Activated T-cell treated with anti-CD3 and anti-CD28 coated beads, Interleukin-2, amount 50 U/mL, for 72 hours (primary cell): Measurements from ENCODE around the gene AMER3. TPM values are rescaled to one million over a fixed set of nuclear protein-coding genes. Genes with fewer than 3 reads are reported as not detected.
"Not testable (repeated sequence)": the region's sequence is repeated elsewhere in the genome, so short reads cannot be mapped to it uniquely, and the experiment has no call there.

Experiments used
- ATAC-seq, 2 donors: fragments of 150-1000 bp; cut with Tn5 transposase; replicated peaks in 1 of 2; 2 replicates each; pipeline ENCODE4 v1.10.0; 2021; ENCODE audit warnings: moderate library complexity in 2 of 2, mild to moderate bottlenecking in 1 of 2
- DNase-seq, 2 donors: peaks; one replicate each; pipeline ENCODE4 v3.0.0; 2021 to 2022; ENCODE audit warnings: mixed read lengths in 1 of 2
- H3K27ac Mint-ChIP-seq: one replicate; pipeline ENCODE4 v1.8.0; 2022; ENCODE audit warnings: mild to moderate bottlenecking, moderate library complexity, mixed read lengths
- H3K27me3 Mint-ChIP-seq: one replicate; pipeline ENCODE4 v1.8.0; 2022; ENCODE audit warnings: low read depth, mixed read lengths
- H3K36me3 Mint-ChIP-seq, 2 donors: one replicate each; pipeline ENCODE4 v1.8.0; 2022; ENCODE audit warnings: mixed read lengths in 2 of 2, mild to moderate bottlenecking in 1 of 2; ENCODE audit not compliant: insufficient read depth in 2 of 2
- H3K4me1 Mint-ChIP-seq: one replicate; pipeline ENCODE4 v1.8.0; 2022; ENCODE audit warnings: low read depth, mixed read lengths
- H3K4me3 Mint-ChIP-seq, 2 donors: one replicate each; pipeline ENCODE4 v1.8.0; 2022; ENCODE audit warnings: mild to moderate bottlenecking in 2 of 2, mixed read lengths in 2 of 2, moderate library complexity in 2 of 2
- H3K9me3 Mint-ChIP-seq, 2 donors: one replicate each; pipeline ENCODE4 v1.8.0; 2022; ENCODE audit warnings: mixed read lengths in 2 of 2
- total RNA-seq, 2 donors: library from RNA; stranded (reverse); gene quantifications; one replicate each; pipeline ENCODE4 v1.2.3, GENCODE V29; 2022

The AMER3 gene
- total RNA-seq, 2 donors from 2014 or later = not detected

DNA sequence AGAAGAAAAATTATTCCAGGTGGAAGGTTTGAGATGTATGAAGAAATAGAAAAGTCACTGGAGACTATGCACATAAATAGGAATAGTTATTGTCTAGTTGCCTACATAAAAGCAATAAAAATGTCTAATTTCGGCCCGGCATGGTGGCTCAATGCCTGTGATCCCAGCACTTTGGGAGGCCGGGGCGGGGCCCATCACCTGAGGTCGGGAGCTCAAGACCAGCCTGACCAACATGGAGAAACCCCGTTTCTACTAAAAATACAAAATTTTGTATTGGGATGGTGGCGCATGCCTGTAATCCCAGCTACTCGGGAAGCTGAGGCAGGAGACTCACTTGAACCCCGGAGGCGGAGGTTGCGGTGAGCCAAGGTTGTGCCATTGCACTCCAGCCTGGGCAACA lies 23.1 kb upstream of the AMER3 start:
- H3K27me3 Mint-ChIP-seq = peaks cover 35% of the 10 kb centered on the region
- not testable (repeated sequence) for H3K4me1 Mint-ChIP-seq, DNase-seq, H3K36me3 Mint-ChIP-seq, H3K27ac Mint-ChIP-seq, H3K4me3 Mint-ChIP-seq, ATAC-seq, H3K9me3 Mint-ChIP-seq

GRCh38 chr2:130735200-130735599 lies 20.1 kb upstream of the AMER3 start:
- no peak for ATAC-seq
- Mint-ChIP-seq H3K4me1 (no peaks in the 10 kb centered on the region), H3K9me3 (peaks cover 2 to 5% of the 10 kb centered on the region in 2 donors), H3K27me3 (peaks cover 23% of the 10 kb centered on the region), H3K27ac (no peak overlapping the region), H3K4me3 (no peak overlapping the region), H3K36me3 (no peaks in the 10 kb centered on the region)
- no peak for DNase-seq

DNA sequence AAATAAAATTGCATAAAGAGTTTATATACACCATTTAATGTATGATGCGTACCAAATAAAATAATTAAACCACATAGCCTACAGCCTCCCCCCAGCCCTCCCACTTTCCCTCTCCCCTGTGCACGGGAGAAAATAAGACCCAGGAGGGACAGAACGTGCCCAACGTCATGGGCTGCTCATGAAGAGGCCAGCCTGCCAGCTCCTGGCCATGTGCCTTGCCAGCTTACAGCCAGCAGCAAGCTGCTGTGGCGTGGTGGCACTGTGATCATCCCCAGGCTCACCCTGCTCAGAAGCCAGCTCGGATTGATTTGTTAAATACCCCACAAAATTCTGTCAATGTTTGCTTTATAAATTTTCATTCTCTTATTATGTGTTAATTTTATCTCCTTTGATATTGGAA lies 18.9 kb upstream of the AMER3 start:
- Mint-ChIP-seq H3K9me3 (peaks cover 2 to 5% of the 10 kb centered on the region in 2 donors), H3K27ac (no peak overlapping the region), H3K4me3 (no peak overlapping the region), H3K4me1 (no peaks in the 10 kb centered on the region), H3K36me3 (no peaks in the 10 kb centered on the region), H3K27me3 (peaks cover 16% of the 10 kb centered on the region)
- DNase-seq (no peak), ATAC-seq (no peak)

- H3K36me3 Mint-ChIP-seq = no peaks in the 10 kb centered on the region
- no peak for DNase-seq
- H3K27ac Mint-ChIP-seq = no peak overlapping the region
- peaks cover 22% of the 10 kb centered on the region for H3K27me3 Mint-ChIP-seq
- no peak for ATAC-seq
- H3K4me1 Mint-ChIP-seq = no peaks in the 10 kb centered on the region
- H3K4me3 Mint-ChIP-seq = no peak overlapping the region
- peaks cover 2 to 5% of the 10 kb centered on the region in 2 donors for H3K9me3 Mint-ChIP-seq
These were observed 17.7 kb upstream of the AMER3 start for GRCh38 chr2:130737592-130737991.

- H3K27ac Mint-ChIP-seq = no peak overlapping the region
- peaks cover 19% of the 10 kb centered on the region for H3K27me3 Mint-ChIP-seq
- ATAC-seq (no peak), DNase-seq (no peak)
- no peaks in the 10 kb centered on the region for H3K4me1 Mint-ChIP-seq
- H3K4me3 Mint-ChIP-seq = no peak overlapping the region
- H3K36me3 Mint-ChIP-seq = no peaks in the 10 kb centered on the region
- no peaks in the 10 kb centered on the region for H3K9me3 Mint-ChIP-seq
These were observed 14.7 kb upstream of the AMER3 start for GRCh38 chr2:130740671-130741070.

GRCh38 chr2:130743278-130743677 lies 12.1 kb upstream of the AMER3 start:
- H3K4me1 Mint-ChIP-seq = no peaks in the 10 kb centered on the region
- H3K4me3 Mint-ChIP-seq = no peak overlapping the region
- DNase-seq = no peak
- no peak overlapping the region for H3K27ac Mint-ChIP-seq
- peaks cover 25% of the 10 kb centered on the region for H3K27me3 Mint-ChIP-seq
- H3K9me3 Mint-ChIP-seq = no peaks in the 10 kb centered on the region
- ATAC-seq = no peak
- H3K36me3 Mint-ChIP-seq = no peaks in the 10 kb centered on the region

GRCh38 chr2:130744287-130745117 lies 10.8 kb upstream of the AMER3 start:
- H3K27me3 Mint-ChIP-seq = peaks cover 25% of the 10 kb centered on the region
- no peak overlapping the region for H3K27ac Mint-ChIP-seq
- no peaks in the 10 kb centered on the region for H3K36me3 Mint-ChIP-seq
- H3K9me3 Mint-ChIP-seq = no peaks in the 10 kb centered on the region
- H3K4me1 Mint-ChIP-seq = no peaks in the 10 kb centered on the region
- no peak overlapping the region for H3K4me3 Mint-ChIP-seq
- DNase-seq (no peak), ATAC-seq (no peak)

GRCh38 chr2:130749078-130749477 lies 6.3 kb upstream of the AMER3 start:
- DNase-seq = no peak
- no peak overlapping the region for H3K4me3 Mint-ChIP-seq
- no peak overlapping the region for H3K27ac Mint-ChIP-seq
- H3K27me3 Mint-ChIP-seq = peaks cover 33% of the 10 kb centered on the region
- no peaks in the 10 kb centered on the region for H3K36me3 Mint-ChIP-seq
- no peaks in the 10 kb centered on the region for H3K9me3 Mint-ChIP-seq
- H3K4me1 Mint-ChIP-seq = no peaks in the 10 kb centered on the region
- no peak for ATAC-seq

GRCh38 chr2:130749641-130750040 lies 5.7 kb upstream of the AMER3 start:
- Mint-ChIP-seq H3K27me3 (peaks cover 34% of the 10 kb centered on the region), H3K9me3 (no peaks in the 10 kb centered on the region), H3K36me3 (no peaks in the 10 kb centered on the region), H3K27ac (no peak overlapping the region), H3K4me3 (no peak overlapping the region), H3K4me1 (no peaks in the 10 kb centered on the region)
- DNase-seq = no peak
- ATAC-seq = no peak

DNA sequence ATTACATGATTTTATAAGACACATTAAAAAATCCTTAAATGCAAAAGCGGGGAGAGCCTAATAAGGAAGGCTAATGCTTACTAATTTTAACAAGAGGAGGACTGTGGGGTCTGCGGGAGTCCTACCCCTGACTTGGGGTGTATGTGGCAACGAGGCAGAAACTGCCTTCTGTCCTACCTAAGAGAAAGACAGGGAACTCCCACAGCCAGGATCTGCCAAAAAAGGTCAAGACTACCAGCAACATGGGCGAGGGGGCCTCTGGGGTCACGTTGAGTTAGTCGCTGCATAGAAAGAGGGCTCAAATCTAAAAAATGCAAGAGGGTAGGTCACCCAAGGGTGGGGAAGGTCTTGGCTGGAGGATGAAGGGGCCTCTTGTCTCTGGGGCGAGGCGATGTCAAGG lies 529 bp upstream of the AMER3 start:
- peaks cover 0 to 5% of the 10 kb centered on the region in 2 donors for H3K36me3 Mint-ChIP-seq
- no peak for DNase-seq
- peak overlapping the region; percentile 27 to 46 for H3K4me3 Mint-ChIP-seq
- ATAC-seq = no peak
- no peak overlapping the region for H3K27ac Mint-ChIP-seq
- no peaks in the 10 kb centered on the region for H3K4me1 Mint-ChIP-seq
- peaks cover 52% of the 10 kb centered on the region for H3K27me3 Mint-ChIP-seq
- H3K9me3 Mint-ChIP-seq = no peaks in the 10 kb centered on the region

DNA sequence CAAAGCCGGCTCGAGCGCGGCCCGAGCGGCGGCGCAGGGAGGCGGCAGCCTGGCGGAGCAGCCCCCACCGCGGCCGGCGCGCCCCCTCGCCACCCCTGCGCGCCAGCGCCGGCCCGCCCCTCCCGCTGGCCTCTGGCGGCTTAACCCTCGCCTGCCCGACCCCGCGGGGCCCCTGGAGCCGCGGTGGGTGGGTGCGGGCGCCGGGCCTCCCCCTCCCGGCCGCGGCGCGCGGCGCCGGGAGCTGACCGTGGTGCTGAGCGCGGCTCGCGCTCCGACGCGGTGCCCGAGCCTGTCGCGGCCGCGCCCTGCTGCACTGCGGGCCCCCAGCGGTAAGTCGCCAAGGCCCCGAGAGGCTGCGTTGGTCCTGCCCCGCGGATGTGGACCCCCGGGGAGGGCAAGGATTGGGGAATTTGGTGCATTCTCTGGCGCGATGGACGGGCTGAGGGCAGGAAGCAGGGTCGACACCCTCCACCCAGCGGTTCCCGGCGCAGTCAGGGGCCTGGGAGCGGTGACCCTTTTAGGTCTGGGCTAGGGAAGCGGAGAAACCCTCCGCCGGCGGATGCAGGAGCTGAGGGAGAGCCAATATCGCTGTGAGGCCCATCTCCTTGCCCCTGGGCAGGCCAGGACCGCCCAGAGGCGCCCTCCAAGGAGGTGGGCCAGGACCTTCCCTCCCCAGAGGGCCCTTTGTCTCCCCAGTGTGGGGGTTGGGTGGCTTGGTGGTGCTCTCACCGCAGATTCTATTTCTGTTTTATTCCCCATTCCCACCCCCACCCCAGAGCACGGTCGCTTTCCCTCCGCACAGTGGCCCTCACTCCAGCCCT lies 923 bp downstream of the AMER3 start:
- H3K4me3 Mint-ChIP-seq = peak overlapping the region in 1 of 2 donors; percentile 69
- DNase-seq = peak in 1 of 2 donors; percentile 22
- H3K4me1 Mint-ChIP-seq = no peaks in the 10 kb centered on the region

GRCh38 chr2:130756874-130757668 lies 1.7 kb downstream of the AMER3 start:
- no peaks in the 10 kb centered on the region for H3K9me3 Mint-ChIP-seq
- H3K4me3 Mint-ChIP-seq = peak overlapping the region; percentile 55 to 69
- no peak overlapping the region for H3K27ac Mint-ChIP-seq
- peaks cover 57% of the 10 kb centered on the region for H3K27me3 Mint-ChIP-seq
- no peak for DNase-seq
- H3K4me1 Mint-ChIP-seq = no peaks in the 10 kb centered on the region
- no peak for ATAC-seq
- H3K36me3 Mint-ChIP-seq = peaks cover 0 to 5% of the 10 kb centered on the region in 2 donors

More for the DNA sequence above, 923 bp downstream of the AMER3 start:
- Mint-ChIP-seq H3K27me3 (peaks cover 57% of the 10 kb centered on the region), H3K9me3 (no peaks in the 10 kb centered on the region), H3K27ac (no peak overlapping the region), H3K36me3 (peaks cover 0 to 5% of the 10 kb centered on the region in 2 donors)
- ATAC-seq = peak; percentile 62 to 75
